GM19328 (cell line): ENCODE measurements around the gene RASL12.
"Not testable (repeated sequence)": the region's sequence is repeated elsewhere in the genome, so short reads cannot be mapped to it uniquely, and the experiment has no call there.

Experiments
- ATAC-seq: cut with Tn5 transposase; IDR thresholded peaks from one replicate; pipeline ENCODE4 v1.9.1; 2021; ENCODE audit warnings: mild to moderate bottlenecking, moderate library complexity; ENCODE audit not compliant: unreplicated experiment

The RASL12 gene

GRCh38 chr15:65029736-65030208 lies 38.0 kb downstream of the RASL12 start:
- no peak for ATAC-seq

GRCh38 chr15:65028921-65029735 lies 38.7 kb downstream of the RASL12 start, which contains the start of gene MTFMT:
Gene MTFMT (minus strand): TSS chr15:65029639. CDS start chr15:65029613, 26 bp downstream.
- ATAC-seq = peak; percentile 69

DNA sequence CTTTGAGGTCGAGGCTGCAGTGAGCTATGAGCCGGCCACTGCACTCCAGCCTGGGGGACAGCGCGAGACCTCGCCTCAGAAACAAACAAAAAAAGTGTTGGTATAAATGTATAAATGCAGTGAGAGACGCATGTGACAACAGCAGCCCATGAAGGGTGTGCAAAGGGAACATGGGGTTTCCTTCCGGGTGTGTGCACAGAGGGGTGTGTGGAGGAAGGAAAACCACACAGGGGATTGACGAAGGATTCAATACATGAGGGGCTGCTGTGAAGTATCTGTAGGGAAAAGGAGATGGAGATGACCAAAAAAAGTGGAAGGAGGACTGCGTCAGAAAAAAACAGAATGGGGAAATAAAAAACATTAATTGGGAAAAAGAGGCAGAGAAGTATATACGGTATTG lies 39.5 kb downstream of the RASL12 start:
- ATAC-seq = no peak

DNA sequence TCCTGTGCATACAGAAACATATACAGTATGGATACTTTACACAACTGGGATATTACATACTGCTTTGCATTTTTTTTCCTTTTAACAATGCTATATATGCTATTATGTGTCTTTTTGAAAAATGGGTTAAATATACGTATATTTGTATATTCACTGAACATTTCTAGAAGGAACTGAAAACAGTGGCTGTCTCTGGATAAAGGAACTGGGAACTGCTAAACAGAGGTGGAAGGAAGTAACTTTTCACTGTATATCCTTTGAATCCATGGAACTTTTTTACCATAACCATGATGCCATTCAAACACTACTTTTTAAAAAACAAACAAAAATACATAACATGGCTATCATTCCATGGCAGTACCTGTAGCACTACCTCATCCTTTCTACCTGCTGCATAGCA lies 40.2 kb downstream of the RASL12 start:
- no peak for ATAC-seq

GRCh38 chr15:65026756-65027155 lies 41.0 kb downstream of the RASL12 start:
- no peak for ATAC-seq

DNA sequence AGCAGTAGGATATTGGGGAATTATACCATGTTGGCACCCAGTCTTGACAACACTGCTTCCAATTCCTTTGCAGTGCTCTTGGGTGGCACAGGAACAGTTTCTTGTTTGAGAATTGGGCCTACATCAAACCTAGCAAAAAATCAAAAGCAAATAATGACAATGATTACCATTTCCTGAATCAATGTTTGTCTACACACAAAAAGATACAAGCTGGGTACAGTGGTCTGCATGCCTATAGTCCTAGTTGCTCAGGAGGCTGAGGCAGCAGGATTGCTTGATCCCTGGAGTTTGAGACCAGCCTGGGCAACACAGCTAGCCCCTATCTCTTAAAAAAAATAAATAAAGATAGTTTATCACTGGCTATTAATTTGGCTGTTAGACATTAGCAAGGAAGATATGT lies 46.3 kb downstream of the RASL12 start:
- ATAC-seq = no peak

DNA sequence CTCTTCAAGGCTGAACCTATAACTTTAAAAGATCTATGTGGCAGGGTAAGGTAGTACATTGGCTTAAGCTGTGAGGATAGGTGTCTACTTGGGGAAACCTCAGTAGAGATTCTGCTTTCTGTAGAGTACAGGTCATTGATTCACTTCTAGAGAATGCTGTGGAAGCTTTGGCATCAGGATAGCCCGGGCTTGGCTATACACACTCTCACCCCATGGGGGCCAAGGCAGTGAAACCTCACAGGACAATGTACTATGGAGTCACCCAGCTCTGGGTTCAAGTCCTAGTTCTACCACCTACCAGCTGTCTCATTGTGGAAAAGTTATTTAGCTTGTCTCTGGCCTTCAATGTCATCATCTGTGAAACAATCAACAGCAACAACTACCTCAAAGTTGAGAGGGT lies 47.4 kb downstream of the RASL12 start:
- ATAC-seq = no peak

DNA sequence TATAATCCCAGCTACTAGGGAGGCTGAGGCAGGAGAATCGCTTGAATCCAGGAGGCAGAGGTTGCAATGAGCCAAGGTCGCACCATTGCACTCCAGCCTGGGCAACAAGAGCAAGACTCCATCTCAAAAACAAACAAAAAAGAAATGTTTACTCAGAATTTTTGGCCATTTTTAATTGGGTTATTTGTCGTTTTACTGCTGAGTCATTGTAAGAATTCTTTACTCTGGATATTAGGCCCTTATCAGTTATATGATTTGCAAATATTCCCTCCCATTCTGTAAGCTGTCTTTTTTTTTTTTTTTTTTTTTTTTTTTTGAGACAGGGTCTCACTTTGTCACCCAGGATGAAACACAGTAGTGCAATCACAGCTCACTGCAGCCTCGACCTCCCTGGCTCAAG lies 56.6 kb downstream of the RASL12 start:
- not testable (repeated sequence) for ATAC-seq

DNA sequence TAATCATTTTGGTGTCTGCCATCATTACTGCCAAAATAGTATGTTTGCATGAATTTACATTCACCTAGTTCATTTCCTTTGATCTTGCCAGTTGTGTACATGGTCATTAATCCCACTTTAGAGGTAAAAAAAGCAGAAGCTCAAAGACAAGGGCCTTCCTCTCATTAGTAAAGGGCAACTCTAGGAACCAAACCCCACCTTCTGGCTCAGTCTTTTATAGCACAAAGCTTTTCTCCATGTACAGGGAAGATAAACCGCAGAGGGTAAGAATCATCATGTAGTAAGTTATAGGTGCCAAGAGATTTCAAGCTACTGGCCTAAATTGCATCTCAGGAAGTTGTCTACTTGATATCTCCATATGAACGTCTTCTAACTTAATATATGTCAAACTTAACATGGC lies 58.8 kb downstream of the RASL12 start:
- ATAC-seq = no peak

DNA sequence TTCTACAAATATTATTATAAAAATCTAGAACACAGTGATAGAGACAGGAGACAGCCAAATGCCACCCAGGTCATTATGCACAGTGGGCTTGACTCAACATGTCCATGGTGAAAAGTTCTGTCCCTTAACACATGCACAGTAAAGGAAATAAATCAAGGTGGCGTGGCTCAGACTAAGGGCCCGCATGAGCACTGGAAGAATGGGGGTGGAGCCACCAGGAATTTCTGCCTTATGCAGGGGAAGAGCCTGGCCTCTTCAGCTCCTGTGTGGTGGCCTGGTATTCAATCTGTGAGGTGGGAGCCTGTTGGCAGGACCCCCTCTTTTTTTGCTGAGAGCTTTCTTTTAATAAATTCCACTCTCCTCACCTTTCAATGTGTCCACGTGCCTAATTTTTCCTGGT lies 60.9 kb downstream of the RASL12 start:
- ATAC-seq = no peak

DNA sequence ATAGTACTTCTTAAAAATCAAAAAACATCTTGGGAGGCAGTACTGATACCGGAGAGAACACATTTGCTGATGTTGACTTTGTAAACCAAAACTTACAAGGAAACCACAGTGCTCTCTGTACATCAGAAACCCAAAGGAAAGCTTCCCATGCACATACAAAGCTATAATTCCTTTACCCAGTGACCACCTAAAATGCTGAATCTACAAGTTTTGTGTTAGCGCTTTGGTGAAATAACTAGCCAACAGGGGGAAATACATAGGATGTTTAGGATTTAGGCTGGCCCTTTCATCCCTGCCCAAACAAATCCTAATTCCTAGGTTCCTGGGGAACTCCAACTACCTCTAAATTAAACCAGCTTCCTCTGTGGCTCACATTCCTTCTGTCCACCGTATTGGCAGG lies 62.8 kb downstream of the RASL12 start:
- ATAC-seq = no peak
